Measurements from ENCODE around the gene LRBA. TPM values are rescaled to one million over a fixed set of nuclear protein-coding genes. Genes with fewer than 3 reads are reported as not detected.

Gene LRBA
- total RNA-seq, 4 donors from 2014 or later, result 28.3 to 38.2 (median 32.1) TPM

- TF ChIP-seq CTCF (IDR thresholded peaks at IDR 0.05; ENCODE audit: low read depth), result no peak
Observed at GRCh38 chr4:151029537-151029936, 14.5 kb upstream of the LRBA start.

DNA sequence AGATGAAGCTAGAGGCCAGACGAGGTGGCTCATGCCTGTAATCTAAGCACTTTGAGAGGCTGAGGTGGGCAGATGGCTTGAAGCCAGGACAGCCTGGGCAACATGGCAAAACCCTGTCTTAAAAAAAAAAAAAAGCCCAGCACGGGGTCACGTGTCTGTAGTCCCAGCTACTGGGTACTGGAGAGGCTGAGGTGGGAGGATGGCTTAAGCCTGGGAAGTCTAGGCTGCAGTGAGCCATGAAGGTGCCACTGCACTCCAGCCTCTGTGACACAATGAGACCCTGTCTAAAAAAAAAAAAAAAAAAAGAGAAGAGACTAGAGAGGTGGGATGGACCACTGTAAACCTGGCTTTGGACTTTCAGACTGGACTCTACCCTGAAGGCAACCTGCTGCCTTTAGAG lies 10.7 kb upstream of the LRBA start:
- TF ChIP-seq CTCF (IDR thresholded peaks at IDR 0.05; ENCODE audit: low read depth), result no peak

DNA sequence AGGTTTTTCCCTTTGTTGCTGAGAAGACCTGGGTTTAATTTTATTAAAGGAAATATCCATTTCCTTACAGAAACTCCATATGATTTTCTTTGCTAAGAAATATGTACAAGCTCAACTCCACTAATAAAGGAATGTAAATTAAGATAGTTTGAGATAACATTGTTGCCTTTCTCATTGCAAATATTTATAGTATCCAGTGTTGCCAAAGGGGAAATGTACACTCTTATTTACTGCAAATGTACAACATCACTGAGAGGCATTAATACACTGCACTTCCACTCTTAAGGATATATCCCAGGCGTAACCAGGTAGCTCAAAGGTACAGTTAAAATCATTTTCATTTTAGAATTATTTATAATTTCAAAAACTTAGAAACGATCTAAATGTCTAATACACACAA lies 7.5 kb upstream of the LRBA start:
- TF ChIP-seq CTCF (IDR thresholded peaks at IDR 0.05; ENCODE audit: low read depth), result no peak

GRCh38 chr4:151021637-151022334 lies 6.7 kb upstream of the LRBA start:
- TF ChIP-seq CTCF (IDR thresholded peaks at IDR 0.05; ENCODE audit: low read depth), result no peak

GRCh38 chr4:151015459-151016347 lies 619 bp upstream of the LRBA start:
- no peak for TF ChIP-seq CTCF (IDR thresholded peaks at IDR 0.05; ENCODE audit: low read depth)

DNA sequence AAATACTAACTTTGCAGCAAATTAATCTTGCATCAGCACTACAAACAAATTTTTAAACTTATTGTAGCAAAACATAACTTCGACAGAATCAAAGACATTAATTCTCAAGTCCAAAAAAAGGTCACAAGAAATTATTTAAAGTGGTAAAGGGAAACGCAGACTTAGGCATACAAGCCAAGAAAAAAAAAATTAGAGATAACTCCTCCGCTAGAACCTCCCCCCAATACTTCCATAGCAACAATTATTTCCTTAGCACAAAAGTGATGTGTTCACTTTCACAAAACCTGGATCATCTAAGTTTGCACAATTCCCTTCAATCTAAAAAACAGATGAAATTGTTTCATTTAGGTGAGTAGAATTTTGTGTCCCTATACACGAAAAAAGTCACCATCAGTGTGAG lies 1.1 kb downstream of the LRBA start:
- no peak for TF ChIP-seq CTCF (IDR thresholded peaks at IDR 0.05; ENCODE audit: low read depth)

DNA sequence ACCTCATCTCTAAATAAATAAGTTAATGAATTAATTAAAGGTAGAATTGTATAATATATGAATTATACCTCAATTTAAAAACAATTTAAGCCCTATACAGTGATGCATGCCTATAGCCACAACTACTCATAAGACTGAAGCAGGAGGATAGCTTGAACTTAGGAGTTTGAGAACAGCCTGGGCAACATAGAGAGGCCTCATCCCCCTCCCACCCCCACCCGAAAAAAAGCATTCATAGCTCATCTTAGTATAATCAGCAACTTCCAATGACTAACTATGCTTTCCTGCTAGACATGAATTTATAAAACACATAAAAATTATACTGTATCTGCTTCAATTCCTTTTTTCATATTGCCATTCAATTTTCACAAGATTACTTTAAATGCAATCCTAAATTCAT lies 1.6 kb downstream of the LRBA start:
- no peak for TF ChIP-seq CTCF (IDR thresholded peaks at IDR 0.05; ENCODE audit: low read depth)
